Chondrocyte (in vitro differentiated cells): ENCODE data around the gene DCTD. TPM values are rescaled to one million over a fixed set of nuclear protein-coding genes. Genes with fewer than 3 reads are reported as not detected.

Experiments
- DNase-seq: peaks from one replicate; pipeline ENCODE4 v3.0.0; 2021; ENCODE audit warnings: mixed read lengths, low spot score
- H3K27ac Mint-ChIP-seq: one replicate; pipeline ENCODE4 v1.8.0; 2021; ENCODE audit warnings: mild to moderate bottlenecking, moderate library complexity, mixed read lengths; ENCODE audit not compliant: unreplicated experiment
- H3K27me3 Mint-ChIP-seq: 2 replicates; pipeline ENCODE4 v1.8.0; 2021; ENCODE audit warnings: low read depth, mixed read lengths
- H3K36me3 Mint-ChIP-seq: 2 replicates; pipeline ENCODE4 v1.8.0; 2021; ENCODE audit warnings: low read depth, mixed read lengths
- H3K4me1 Mint-ChIP-seq: 2 replicates; pipeline ENCODE4 v1.8.0; 2021; ENCODE audit warnings: low read depth, mild to moderate bottlenecking, mixed read lengths
- H3K4me3 Mint-ChIP-seq: one replicate; pipeline ENCODE4 v1.8.0; 2021; ENCODE audit warnings: mild to moderate bottlenecking, moderate library complexity, mixed read lengths; ENCODE audit not compliant: unreplicated experiment
- H3K9me3 Mint-ChIP-seq: 2 replicates; pipeline ENCODE4 v1.8.0; 2021; ENCODE audit warnings: low read depth, mixed read lengths
- CTCF ChIP-seq: fragments of 200-600 bp; sonication (generic); IDR thresholded peaks from 2 replicates; pipeline ENCODE4 v1.5.0; 2021; ENCODE audit warnings: antibody characterized with exemption, mild to moderate bottlenecking, moderate library complexity
- total RNA-seq: library from RNA; stranded (reverse); gene quantifications from 3 replicates; pipeline ENCODE4 v1.2.1, GENCODE V29; 2021

Gene DCTD
- total RNA-seq, 1 donor from 2014 or later, result 130 TPM

- Mint-ChIP-seq H3K27me3 (no peaks in the 10 kb centered on the region), H3K4me1 (peaks cover 12% of the 10 kb centered on the region), H3K27ac (no peak overlapping the region), H3K36me3 (peaks cover 56% of the 10 kb centered on the region), H3K4me3 (no peak overlapping the region), H3K9me3 (peaks cover 14% of the 10 kb centered on the region)
- DNase-seq, result no peak
- TF ChIP-seq CTCF, result no peak
Measured at GRCh38 chr4:182886205-182886604, 31.0 kb downstream of the DCTD start.

DNA sequence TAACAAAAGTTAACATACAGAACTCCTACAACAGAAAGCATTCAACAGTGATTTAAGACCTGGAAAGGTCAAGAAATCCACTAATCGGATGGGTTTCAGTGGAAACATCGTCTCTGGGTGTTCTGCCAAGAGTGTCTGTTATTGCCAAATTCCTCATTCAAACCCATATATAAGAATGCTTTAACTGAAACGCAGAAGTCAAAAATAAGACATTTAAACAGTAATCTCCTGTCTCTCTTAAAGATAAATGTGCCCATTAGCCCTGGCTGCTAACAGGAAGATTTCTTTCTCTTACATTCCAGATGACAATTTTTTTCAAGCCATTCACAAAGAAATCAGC, 31.5 kb downstream of the DCTD start:
- H3K27ac Mint-ChIP-seq, result no peak overlapping the region
- no peak for DNase-seq
- peaks cover 12% of the 10 kb centered on the region for H3K4me1 Mint-ChIP-seq
- peaks cover 52% of the 10 kb centered on the region for H3K36me3 Mint-ChIP-seq
- H3K9me3 Mint-ChIP-seq, result peaks cover 14% of the 10 kb centered on the region
- H3K4me3 Mint-ChIP-seq, result no peak overlapping the region
- TF ChIP-seq CTCF, result no peak
- H3K27me3 Mint-ChIP-seq, result no peaks in the 10 kb centered on the region

GRCh38 chr4:182885022-182885737, 32.0 kb downstream of the DCTD start:
- DNase-seq, result no peak
- H3K4me3 Mint-ChIP-seq, result no peak overlapping the region
- TF ChIP-seq CTCF, result no peak
- no peak overlapping the region for H3K27ac Mint-ChIP-seq
- H3K36me3 Mint-ChIP-seq, result peaks cover 47% of the 10 kb centered on the region
- H3K4me1 Mint-ChIP-seq, result peaks cover 14% of the 10 kb centered on the region
- no peaks in the 10 kb centered on the region for H3K27me3 Mint-ChIP-seq
- peaks cover 14% of the 10 kb centered on the region for H3K9me3 Mint-ChIP-seq

DNA sequence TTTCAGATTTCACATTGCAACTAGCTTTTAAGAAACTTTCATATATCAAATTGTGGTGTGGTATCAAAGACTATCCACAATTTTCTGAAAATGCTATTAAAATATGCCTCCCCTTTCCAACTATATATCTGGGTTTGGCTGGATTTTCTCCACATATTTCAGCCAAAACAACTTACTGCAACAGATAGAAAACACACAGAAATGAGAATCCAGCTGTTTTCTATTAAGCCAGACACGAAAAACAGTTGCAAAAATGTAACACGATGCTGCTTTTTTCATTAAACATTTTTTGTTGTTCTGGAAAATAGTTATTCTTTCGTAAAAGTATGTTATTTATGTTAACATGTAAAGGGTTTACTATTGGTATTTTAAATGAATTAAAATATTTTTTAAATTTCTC, 33.1 kb downstream of the DCTD start:
- Mint-ChIP-seq H3K4me1 (peaks cover 14% of the 10 kb centered on the region), H3K9me3 (peaks cover 14% of the 10 kb centered on the region), H3K27ac (no peak overlapping the region), H3K27me3 (no peaks in the 10 kb centered on the region), H3K36me3 (peaks cover 38% of the 10 kb centered on the region), H3K4me3 (no peak overlapping the region)
- DNase-seq, result no peak
- no peak for TF ChIP-seq CTCF

DNA sequence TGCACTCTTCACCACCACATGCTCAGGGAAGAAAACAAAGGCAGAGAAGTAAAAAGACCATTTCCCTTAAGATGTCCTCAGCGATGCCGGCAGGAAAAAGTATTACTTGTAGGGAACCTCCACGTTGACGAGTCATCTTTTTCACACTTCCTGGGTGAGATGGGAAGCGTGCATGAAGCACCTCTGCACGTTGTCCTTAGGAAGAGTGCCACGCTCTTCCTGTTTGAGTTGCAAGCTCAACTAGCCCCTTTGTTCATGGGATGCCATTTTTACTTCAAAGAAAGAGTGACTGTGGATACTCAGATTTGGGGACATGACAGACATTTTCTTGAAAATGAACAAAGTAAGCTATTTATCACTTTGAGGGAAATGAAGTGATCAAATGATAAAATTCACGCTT, 33.8 kb downstream of the DCTD start:
- Mint-ChIP-seq H3K9me3 (peaks cover 14% of the 10 kb centered on the region), H3K27ac (no peak overlapping the region), H3K4me3 (no peak overlapping the region), H3K4me1 (peaks cover 12% of the 10 kb centered on the region), H3K36me3 (peaks cover 38% of the 10 kb centered on the region), H3K27me3 (no peaks in the 10 kb centered on the region)
- no peak for DNase-seq
- TF ChIP-seq CTCF, result no peak
